Smooth muscle cell (in vitro differentiated cells): ENCODE measurements around the gene TEAD4. TPM values are rescaled to one million over a fixed set of nuclear protein-coding genes. Genes with fewer than 3 reads are reported as not detected.
A peak's percentile ranks its signal among the peaks of the same experiment; 100 is the strongest.

Source experiments
- DNase-seq: peaks from one replicate; lab custom pipeline; 2025; ENCODE audit not compliant: unreplicated experiment; lab: John Stamatoyannopoulos, UW
- H2AFZ ChIP-seq: fragments of 200-600 bp; sonication (generic); 2 replicates; pipeline ENCODE4 v1.6.0; 2016; ENCODE audit warnings: antibody characterized with exemption, low read depth, mild to moderate bottlenecking
- H3F3A ChIP-seq: fragments of 200-600 bp; sonication (generic); 2 replicates; pipeline ENCODE4 v1.6.0; 2017; ENCODE audit warnings: antibody characterized with exemption, low read depth
- H3K27ac ChIP-seq: fragments of 200-600 bp; sonication (generic); 2 replicates; pipeline ENCODE4 v1.5.1; 2016; ENCODE audit warnings: low read depth, mild to moderate bottlenecking
- H3K27me3 ChIP-seq: fragments of 200-600 bp; sonication (generic); 2 replicates; pipeline ENCODE4 v1.6.1; 2016; ENCODE audit warnings: low read depth, mild to moderate bottlenecking
- H3K36me3 ChIP-seq: fragments of 200-600 bp; sonication (generic); 2 replicates; pipeline ENCODE4 v1.5.1; 2016; ENCODE audit warnings: low read depth
- H3K4me1 ChIP-seq: fragments of 200-600 bp; sonication (generic); 2 replicates; pipeline ENCODE4 v1.5.1; 2016; ENCODE audit warnings: low read depth
- H3K4me2 ChIP-seq: fragments of 200-600 bp; sonication (generic); 2 replicates; pipeline ENCODE4 v1.6.0; 2016; ENCODE audit warnings: mild to moderate bottlenecking
- H3K4me3 ChIP-seq: fragments of 200-600 bp; sonication (generic); 2 replicates; pipeline ENCODE4 v1.5.1; 2016; ENCODE audit warnings: mild to moderate bottlenecking
- H3K79me2 ChIP-seq: fragments of 200-600 bp; sonication (generic); 2 replicates; pipeline ENCODE4 v1.6.0; 2016; ENCODE audit warnings: low read depth, mild to moderate bottlenecking
- H3K9ac ChIP-seq: fragments of 200-600 bp; sonication (generic); 2 replicates; pipeline ENCODE4 v1.6.0; 2016; ENCODE audit warnings: low read depth
- H3K9me3 ChIP-seq: fragments of 200-600 bp; sonication (generic); replicated peaks from 2 replicates; pipeline ENCODE4 v1.5.1; 2016; ENCODE audit warnings: low read depth
- H4K20me1 ChIP-seq: fragments of 200-600 bp; sonication (generic); 2 replicates; pipeline ENCODE4 v1.6.0; 2016; ENCODE audit warnings: low read depth
- CTCF ChIP-seq: fragments of 200-600 bp; sonication (generic); IDR thresholded peaks from 2 replicates; pipeline ENCODE4 v1.5.1; 2017; ENCODE audit warnings: borderline replicate concordance, mild to moderate bottlenecking, antibody characterized with exemption; ENCODE audit not compliant: insufficient read depth, poor library complexity, severe bottlenecking
- WGBS: methylation state at CpG from one replicate; pipeline ENCODE4 v1.1.7; 2016; ENCODE audit warnings: low lambda C conversion rate; 5-methylcytosine and 5-hydroxymethylcytosine counted together
- polyA plus RNA-seq: library from polyadenylated mRNA; unstranded; fragments of >200 nt; fragmentation: Nextera tagmentation; extraction: Ambion mirVana; gene quantifications from 2 replicates; pipeline ENCODE4 v1.2.1, GENCODE V29; 2016
- total RNA-seq: library from RNA; depleted of rRNA; stranded (reverse); fragments of >200 nt; gene quantifications from 2 replicates; pipeline ENCODE4 v1.2.3, GENCODE V29; 2014

Gene TEAD4
- total and polyA plus RNA-seq, 2 experiments from 2014 or later, result 12.0 to 14.3 TPM

- DNase-seq, result no peak
- WGBS, result 93% methylated on average over 3 of the region's 3 CpGs
Observed at GRCh38 chr12:2986876-2987275, 27.7 kb downstream of the TEAD4 start.

GRCh38 chr12:2988494-2988893, 29.3 kb downstream of the TEAD4 start:
- no peak overlapping the region for H3K9ac ChIP-seq
- no peaks in the 10 kb centered on the region for H3K27me3 ChIP-seq
- TF ChIP-seq CTCF, result no peak

More at GRCh38 chr12:2986876-2987275, 27.7 kb downstream of the TEAD4 start:
- Histone ChIP-seq H3F3A (no peaks in the 10 kb centered on the region), H4K20me1 (peaks cover 11% of the 10 kb centered on the region), H3K4me1 (no peaks in the 10 kb centered on the region), H3K27me3 (no peaks in the 10 kb centered on the region), H3K36me3 (no peaks in the 10 kb centered on the region), H3K4me3 (no peak overlapping the region), H3K4me2 (no peak overlapping the region), H3K9me3 (no peaks in the 10 kb centered on the region), H3K27ac (no peak overlapping the region), H2AFZ (no peak overlapping the region), H3K79me2 (peaks cover 4% of the 10 kb centered on the region), H3K9ac (no peak overlapping the region)
- no peak for TF ChIP-seq CTCF

GRCh38 chr12:2992724-2993123, 33.5 kb downstream of the TEAD4 start:
- H3K79me2 ChIP-seq, result peaks cover 4% of the 10 kb centered on the region
- no peaks in the 10 kb centered on the region for H3K27me3 ChIP-seq
- H2AFZ ChIP-seq, result no peak overlapping the region
- H3K36me3 ChIP-seq, result no peaks in the 10 kb centered on the region
- no peak overlapping the region for H3K4me3 ChIP-seq
- H3K4me2 ChIP-seq, result no peak overlapping the region
- TF ChIP-seq CTCF, result no peak
- H3K4me1 ChIP-seq, result no peaks in the 10 kb centered on the region
- H3K9ac ChIP-seq, result no peak overlapping the region
- H4K20me1 ChIP-seq, result no peaks in the 10 kb centered on the region
- H3K27ac ChIP-seq, result no peak overlapping the region
- H3F3A ChIP-seq, result no peaks in the 10 kb centered on the region
- no peaks in the 10 kb centered on the region for H3K9me3 ChIP-seq
- WGBS, result 95% methylated on average over 5 of the region's 5 CpGs
- DNase-seq, result no peak

More at GRCh38 chr12:2988494-2988893, 29.3 kb downstream of the TEAD4 start:
- Histone ChIP-seq H2AFZ (no peak overlapping the region), H3K4me2 (no peak overlapping the region), H3K36me3 (no peaks in the 10 kb centered on the region), H4K20me1 (peaks cover 6% of the 10 kb centered on the region), H3K79me2 (peaks cover 4% of the 10 kb centered on the region), H3K4me3 (no peak overlapping the region), H3K27ac (no peak overlapping the region), H3K4me1 (no peaks in the 10 kb centered on the region), H3F3A (no peaks in the 10 kb centered on the region), H3K9me3 (no peaks in the 10 kb centered on the region)
- 91% methylated on average over 5 of the region's 5 CpGs for WGBS
- no peak for DNase-seq

GRCh38 chr12:2997989-2998670, 38.9 kb downstream of the TEAD4 start:
- no peaks in the 10 kb centered on the region for H3K27me3 ChIP-seq
- H3K36me3 ChIP-seq, result no peaks in the 10 kb centered on the region
- H3K79me2 ChIP-seq, result no peaks in the 10 kb centered on the region
- H3K4me3 ChIP-seq, result no peak overlapping the region
- no peak overlapping the region for H3K9ac ChIP-seq
- WGBS, result 90% methylated on average over 15 of the region's 15 CpGs
- DNase-seq, result no peak
- H3K4me1 ChIP-seq, result peaks cover 11% of the 10 kb centered on the region
- H4K20me1 ChIP-seq, result no peaks in the 10 kb centered on the region
- no peak for TF ChIP-seq CTCF
- no peak overlapping the region for H3K4me2 ChIP-seq
- H3F3A ChIP-seq, result no peaks in the 10 kb centered on the region
- H3K9me3 ChIP-seq, result no peaks in the 10 kb centered on the region
- H3K27ac ChIP-seq, result peak overlapping the region; percentile 15
- no peak overlapping the region for H2AFZ ChIP-seq
